Panc1 (cell line): Measurements from ENCODE around the gene ZFYVE28.

Experiments used
- POLR2AphosphoS5 ChIP-seq: IDR thresholded peaks from 2 replicates; pipeline ENCODE4 v1.6.1; 2012; ENCODE audit warnings: mild to moderate bottlenecking, low read depth, low read length, moderate library complexity
- SIN3A ChIP-seq: IDR thresholded peaks from 2 replicates; pipeline ENCODE4 v1.6.1; 2012; ENCODE audit warnings: low read depth, mild to moderate bottlenecking, low read length, moderate library complexity, borderline replicate concordance; ENCODE audit not compliant: insufficient read depth
- TF ChIP-seq, protein P1 (sequence below): fragments of 450-650 bp; IDR thresholded peaks from 2 replicates; pipeline ENCODE4 v1.5.1; 2017; ENCODE audit warnings: mild to moderate bottlenecking

GRCh38 chr4:2459589-2460349 is 41.3 kb upstream of the ZFYVE28 start:
- TF ChIP-seq, protein P1, sequence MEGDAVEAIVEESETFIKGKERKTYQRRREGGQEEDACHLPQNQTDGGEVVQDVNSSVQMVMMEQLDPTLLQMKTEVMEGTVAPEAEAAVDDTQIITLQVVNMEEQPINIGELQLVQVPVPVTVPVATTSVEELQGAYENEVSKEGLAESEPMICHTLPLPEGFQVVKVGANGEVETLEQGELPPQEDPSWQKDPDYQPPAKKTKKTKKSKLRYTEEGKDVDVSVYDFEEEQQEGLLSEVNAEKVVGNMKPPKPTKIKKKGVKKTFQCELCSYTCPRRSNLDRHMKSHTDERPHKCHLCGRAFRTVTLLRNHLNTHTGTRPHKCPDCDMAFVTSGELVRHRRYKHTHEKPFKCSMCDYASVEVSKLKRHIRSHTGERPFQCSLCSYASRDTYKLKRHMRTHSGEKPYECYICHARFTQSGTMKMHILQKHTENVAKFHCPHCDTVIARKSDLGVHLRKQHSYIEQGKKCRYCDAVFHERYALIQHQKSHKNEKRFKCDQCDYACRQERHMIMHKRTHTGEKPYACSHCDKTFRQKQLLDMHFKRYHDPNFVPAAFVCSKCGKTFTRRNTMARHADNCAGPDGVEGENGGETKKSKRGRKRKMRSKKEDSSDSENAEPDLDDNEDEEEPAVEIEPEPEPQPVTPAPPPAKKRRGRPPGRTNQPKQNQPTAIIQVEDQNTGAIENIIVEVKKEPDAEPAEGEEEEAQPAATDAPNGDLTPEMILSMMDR = no peak
- TF ChIP-seq POLR2AphosphoS5 (no peak), SIN3A (no peak)
